Stimulated activated CD4-positive, alpha-beta T cell treated with anti-CD3 and anti-CD28 coated beads, Interleukin-4, amount 100 ng/mL, for 1 hour (primary cell): ENCODE results near the gene KRTAP20-4.

Experiments used
- DNase-seq: peaks from one replicate; pipeline ENCODE4 v3.0.0-alpha.2; 2020

KRTAP20-4 gene

DNA sequence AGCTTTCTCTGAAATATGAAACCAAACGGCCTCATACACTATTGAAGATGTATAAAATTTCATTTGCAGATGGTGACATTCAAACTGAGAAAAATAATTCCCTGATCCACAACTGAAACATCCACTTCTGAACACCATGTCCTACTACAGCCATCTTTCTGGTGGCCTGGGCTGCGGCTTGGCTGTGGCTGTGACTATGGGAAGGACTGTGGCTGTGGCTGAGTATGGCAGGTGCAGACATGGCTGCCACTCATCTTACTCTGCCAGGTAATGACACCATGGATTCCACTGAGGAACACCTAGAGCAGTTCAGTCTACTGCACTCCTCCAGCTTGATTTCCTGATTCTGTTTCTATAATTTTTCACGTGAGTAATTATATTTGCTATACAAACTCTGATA lies at the start of gene KRTAP20-4:
Gene KRTAP20-4, plus strand, starts transcription at position 106 of the 400 bp plus-strand sequence.
- DNase-seq: no peak

DNA sequence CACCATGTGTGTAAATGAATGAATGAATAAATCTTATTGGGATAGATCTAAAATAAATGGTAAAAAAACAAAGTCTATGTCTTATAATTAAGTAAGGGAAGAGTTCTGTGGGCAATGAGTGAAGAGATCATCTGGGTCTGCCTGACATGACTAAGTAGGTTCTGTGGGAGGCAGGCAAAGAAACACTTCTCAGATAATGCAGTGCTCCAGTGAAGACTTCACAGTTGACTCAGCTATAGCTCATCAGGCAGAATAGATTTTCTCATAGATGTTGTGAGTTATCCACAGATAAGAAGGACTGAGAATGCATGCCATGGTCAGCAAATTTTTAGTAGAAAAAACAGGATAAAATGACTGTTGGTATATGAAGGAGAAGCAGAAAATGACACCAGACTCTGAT lies 42.7 kb upstream of the KRTAP20-4 start:
- DNase-seq: no peak

DNA sequence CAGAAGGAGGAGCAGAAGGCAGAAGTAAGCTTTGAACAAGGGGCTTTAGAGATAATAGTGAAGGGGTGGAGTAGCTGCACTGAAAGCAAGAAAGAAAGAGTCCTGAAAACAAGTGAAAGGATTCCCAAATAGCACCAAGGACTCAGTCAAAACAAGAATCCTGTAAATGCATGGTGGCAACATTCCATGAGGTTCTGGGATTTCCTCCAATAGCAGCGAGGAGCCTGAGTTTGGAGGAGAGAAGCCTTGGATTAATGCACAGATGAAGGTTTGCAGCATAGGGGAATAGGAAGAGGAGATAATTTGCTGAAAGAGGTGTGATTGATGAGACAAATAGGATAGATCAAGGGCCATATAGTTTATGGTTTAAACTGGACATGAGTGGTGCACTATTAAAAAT lies 41.1 kb upstream of the KRTAP20-4 start:
- DNase-seq: no peak

DNA sequence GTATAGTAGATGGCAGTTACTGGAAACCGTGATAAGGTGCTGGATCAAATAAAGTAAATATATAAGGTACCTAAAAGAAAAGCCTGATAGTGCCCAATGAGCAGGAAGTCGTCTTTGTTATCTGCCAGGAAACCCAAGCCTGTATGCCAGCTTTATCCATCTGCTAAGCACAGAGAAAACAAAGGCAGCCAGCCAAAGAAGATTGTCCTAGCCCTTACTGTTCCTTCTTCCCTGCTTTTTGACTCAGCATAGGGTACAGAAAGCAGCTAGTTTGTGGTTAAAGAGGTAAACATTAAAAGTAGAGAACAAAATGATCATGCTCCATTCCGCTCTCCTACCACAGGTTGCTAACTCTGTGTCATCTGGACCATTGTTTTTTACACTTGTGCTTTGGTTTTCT lies 40.3 kb upstream of the KRTAP20-4 start:
- no peak for DNase-seq

DNA sequence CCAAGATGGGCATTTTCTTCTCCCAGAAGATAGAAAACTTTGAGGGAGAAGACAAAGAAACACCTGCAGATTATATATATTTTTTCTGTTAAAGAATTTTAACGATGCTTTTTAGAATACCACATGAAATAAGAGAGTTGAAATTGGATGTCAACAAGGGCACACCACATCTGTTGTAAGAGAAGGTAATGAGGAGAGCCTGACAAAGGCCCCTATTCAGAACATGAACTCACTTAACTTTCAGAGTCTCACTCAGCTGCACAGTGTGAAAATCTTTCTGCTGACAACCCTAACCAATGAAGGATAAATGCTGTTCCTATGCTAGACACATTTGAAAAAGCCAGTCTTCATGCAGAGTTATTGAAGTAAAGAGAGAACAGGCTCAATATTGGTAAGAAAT lies 37.6 kb upstream of the KRTAP20-4 start:
- DNase-seq: no peak

DNA sequence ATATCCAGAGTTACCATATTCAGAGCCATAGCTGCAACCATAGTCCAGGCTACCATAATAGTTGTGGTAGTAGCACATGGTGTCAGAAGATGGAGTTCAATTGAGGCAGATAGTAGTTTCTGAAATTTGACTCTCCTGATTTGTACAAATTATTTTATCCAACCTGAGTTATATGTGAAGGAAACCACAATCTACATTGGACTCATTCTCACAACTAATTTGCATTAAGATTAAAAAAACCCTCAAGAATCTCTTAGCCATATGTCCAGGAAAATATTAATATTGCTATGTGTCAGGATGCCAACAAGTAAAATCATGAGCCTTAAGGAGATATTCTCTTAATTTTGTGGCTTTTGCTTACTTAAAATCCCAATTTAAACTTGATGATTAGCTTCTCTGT lies 30.1 kb upstream of the KRTAP20-4 start, which contains the start of gene KRTAP22-2:
Gene KRTAP22-2, minus strand, starts transcription at position 101 of the 400 bp plus-strand sequence.
- no peak for DNase-seq

DNA sequence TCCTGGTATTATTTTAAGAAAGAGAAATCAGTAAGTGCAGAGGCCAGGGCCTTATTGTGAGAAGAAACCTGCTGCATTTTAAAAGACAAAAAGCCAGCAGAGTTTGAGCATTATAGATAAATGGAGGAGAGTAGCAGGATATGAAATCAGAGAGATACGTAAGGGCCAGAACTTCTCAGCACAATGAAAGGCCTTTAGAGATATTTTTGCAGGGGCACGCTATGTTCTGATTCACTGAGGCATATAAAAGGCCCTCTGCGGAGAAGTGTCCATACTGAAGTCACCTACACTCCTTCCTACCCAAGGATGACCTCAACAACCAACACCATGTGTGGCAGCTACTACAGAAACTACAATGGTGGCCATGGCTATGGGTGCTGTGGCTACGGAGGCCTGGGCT lies 28.3 kb upstream of the KRTAP20-4 start, which contains the start of gene KRTAP6-3:
Gene KRTAP6-3, plus strand, starts transcription at position 301 of the 400 bp plus-strand sequence. Its CDS starts 6 bp downstream, at position 307.
- DNase-seq: no peak

DNA sequence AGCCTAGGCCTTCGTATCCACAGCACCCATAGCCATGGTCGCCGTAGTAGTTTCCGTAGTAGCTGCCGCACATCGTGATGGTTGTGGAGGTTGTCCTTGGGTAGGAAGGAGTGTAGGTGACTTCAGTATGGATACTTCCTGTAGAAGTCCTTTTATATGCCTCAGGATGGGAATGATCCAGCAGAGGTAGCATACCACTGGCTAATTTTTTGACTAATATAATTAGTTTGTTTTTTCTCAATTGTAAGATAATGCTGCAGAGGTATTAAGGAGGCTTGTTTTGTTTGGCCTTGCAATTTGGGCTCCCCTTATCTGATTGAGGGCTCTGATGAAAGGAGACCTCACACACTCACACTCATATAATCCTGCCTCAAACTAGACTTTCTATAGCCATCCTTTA lies 21.6 kb upstream of the KRTAP20-4 start, which contains the start of gene KRTAP6-2:
Gene KRTAP6-2, minus strand, starts transcription at position 101 of the 400 bp plus-strand sequence. Its CDS starts 28 bp downstream, at position 73.
- no peak for DNase-seq

DNA sequence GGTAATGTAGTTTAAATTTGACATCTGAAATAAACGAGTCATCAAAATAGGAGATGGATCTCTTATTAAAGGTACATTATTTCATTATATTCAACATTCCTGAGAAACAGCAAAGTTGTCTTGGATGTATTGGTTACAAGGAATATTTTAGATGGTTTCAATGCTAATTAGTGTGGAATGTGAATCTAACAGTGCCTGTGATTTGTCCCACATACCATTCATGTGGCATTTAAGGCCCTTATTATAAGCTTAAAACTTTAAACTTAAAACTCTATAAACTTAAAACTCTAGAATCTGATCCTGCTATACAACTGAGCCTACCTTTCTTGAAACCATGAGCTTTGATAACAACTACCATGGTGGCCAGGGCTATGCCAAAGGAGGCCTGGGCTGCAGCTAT lies 19.6 kb upstream of the KRTAP20-4 start, which contains the start of gene KRTAP22-1:
Gene KRTAP22-1, plus strand, starts transcription at position 301 of the 400 bp plus-strand sequence.
- no peak for DNase-seq

DNA sequence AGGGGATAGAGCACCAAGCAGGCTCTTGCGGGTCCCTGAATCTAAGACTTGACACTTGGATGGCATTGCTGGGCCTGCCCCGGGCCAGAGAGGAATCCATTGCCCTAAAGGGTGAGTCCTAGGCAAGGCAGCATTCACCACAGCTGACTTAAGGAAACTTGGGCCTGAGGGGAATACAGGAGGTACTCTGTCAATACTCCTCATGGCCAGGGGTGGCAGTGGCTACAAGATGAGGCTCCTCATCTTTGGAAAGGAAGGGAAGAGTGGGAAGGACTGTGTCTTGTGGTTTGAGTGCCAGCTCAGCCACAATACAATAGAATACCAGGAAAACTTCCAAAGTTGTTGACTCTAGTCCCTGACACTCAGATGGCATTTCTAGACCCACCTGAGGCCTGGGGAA lies 14.5 kb upstream of the KRTAP20-4 start:
- no peak for DNase-seq

DNA sequence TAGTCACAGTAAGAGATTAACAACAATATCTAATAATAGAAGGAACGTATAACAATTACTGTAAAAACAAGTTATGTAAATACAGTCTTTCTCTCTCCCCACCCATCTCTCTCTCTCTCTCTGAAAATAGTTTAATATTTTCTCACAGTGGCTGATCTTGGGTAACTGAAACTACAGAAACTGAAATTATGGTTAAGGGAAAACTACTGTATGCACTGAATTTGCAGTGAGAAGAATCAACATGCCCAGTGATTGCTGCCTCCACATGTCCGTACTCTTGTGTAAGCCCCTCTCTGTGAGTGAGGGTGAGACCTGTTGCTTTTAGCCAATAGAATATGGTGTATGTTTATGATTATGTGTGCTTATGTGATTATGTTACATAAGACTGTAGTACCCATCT lies 8.3 kb upstream of the KRTAP20-4 start:
- no peak for DNase-seq

DNA sequence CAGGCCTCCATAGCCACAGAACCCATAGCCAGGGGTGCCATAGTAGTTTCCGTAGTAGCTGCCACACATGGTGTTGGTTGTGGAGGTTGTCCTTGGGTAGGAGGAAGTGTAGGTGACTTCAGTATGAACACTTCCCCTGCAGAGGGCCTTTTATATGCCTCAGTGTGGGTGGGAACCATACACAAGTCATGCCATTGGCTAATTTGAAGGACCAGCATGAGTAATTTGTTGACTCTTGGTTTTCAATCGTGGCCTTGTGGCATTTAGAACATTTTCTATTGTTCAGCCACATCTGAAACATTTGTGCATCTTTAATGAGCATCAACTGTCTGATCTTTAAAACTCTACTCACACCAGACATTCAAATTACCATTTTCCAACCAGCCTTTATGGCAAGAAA lies 6.6 kb upstream of the KRTAP20-4 start, which contains the start of gene KRTAP6-1:
Gene KRTAP6-1, minus strand, starts transcription at position 95 of the 400 bp plus-strand sequence. Its CDS starts 26 bp downstream, at position 69.
- no peak for DNase-seq

DNA sequence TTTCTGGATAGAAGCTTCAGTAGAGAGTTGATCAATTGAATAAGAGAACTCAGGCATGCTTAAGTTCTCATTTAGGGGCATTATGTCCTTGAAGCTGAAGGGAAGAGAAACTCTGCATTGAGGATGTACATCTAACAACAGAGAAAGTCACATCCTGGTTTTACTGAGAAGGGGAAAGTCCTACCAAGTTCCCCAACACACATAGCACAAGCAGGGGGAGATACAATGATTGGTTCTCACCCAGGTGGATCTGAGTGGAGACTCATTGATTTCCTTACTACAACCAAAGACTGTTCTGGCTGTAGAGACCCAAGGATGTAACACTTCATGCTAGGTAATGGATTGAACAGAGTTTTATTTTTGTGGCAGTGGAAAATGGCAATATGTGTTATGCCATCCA lies 5.2 kb upstream of the KRTAP20-4 start:
- DNase-seq: no peak

DNA sequence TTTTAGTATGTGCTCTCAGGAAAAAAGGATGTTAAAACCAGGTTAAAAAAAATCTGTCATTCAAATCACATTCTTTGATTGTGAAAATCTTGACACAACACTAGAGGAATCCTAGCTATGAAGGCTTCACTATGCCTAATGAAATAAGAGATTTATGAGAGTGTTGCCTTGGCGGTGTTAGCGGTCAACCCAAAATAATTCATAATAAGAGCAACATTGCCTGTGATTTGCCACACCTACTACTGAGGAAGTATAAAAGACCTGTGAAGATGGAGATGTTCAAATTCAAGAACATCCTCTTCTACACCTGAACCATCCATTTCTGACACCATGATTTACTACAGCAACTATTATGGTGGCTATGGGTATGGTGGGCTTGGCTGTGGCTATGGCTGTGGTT lies 4.3 kb upstream of the KRTAP20-4 start, which contains the start of gene KRTAP20-1:
Gene KRTAP20-1, plus strand, starts transcription at position 301 of the 400 bp plus-strand sequence. Its CDS starts 30 bp downstream, at position 331.
- DNase-seq: no peak

DNA sequence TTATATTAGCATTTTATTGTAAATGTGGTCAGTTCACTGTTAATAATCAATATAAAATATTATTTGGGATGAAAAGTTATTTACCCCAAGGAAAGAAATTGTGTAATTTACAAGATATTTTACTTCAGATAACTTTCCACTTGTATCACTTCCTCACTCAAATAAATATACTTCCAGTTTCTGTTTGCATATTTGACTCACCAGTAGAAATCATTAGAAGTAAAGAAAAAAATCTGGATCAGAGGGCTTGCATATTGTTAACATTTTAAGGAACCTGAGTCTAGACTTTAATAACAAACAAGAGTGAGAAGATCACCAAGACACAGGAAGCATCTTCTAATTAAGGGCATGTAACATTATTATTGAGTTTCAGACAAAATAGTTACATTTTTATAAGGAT lies 347 bp upstream of the KRTAP20-4 start:
- no peak for DNase-seq

DNA sequence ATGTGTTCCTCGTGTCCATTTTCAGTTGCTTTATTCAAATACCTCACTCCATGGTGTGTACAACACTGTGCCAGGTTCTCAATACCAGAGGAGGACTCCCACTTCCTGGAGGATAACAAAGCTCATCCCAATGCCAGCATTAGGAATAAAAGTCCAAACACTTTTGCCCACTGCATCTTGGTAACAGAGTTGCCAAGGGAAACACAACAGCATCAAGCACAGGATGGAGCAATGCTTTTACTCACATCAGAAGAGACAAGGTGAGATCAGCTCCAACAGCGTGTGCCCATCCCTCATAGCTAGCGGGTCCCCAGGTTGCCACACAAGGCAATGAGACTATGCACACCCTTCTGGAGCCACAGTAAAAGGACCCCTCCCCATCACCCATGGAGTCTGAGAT lies 2.9 kb downstream of the KRTAP20-4 start:
- DNase-seq: no peak

DNA sequence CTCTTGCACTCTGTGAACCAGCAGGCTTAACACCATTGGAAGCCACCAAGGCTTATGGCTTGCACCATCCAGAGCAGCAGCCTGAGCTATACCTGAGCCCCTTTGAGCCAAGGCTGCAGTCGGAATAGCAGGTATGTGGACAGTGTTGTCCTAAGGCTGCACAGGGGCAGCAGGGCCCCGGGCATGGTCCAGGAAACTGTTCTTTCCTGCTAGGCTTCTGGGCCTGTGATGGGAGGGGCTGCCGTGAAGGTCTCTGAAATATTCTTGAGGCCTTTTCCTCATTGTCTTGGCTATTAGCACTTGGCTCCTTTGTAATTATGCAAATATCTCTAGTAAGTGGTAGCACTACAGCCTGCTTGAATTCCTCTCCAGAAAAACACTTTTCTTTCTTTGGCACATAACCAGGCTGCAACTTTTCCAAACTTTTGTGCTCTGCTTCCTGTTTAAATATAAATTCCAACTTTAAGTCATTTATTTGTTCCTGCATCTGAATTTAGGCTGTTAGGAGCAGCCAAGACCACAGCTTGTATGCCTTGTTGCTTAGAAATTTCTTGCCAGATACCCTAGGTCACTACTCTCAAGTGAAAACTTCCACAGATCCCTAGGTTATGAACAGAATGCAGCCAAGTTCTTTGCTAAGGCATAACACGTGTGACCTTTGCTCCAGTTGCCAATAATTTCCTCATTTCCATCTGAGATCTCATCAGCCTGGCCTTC lies 5.2 kb downstream of the KRTAP20-4 start:
- DNase-seq: no peak

DNA sequence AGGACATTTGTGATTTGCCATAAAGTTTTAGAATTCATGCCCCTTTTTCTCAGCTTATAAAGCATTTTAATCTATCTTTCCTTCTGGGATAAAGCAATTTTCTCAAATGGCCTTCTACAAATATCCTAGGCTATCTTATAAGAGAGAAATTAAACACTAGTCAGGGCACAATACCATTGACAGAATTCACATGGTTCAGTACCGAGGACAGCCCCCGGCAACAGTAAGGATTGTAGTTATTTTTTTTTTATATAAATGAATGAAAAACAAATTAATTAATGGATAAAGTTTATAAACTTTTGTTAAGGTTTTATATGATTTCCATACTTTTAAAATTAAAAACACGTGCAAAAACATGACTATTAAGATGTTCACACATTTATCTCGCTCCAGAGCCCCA lies 7.7 kb downstream of the KRTAP20-4 start:
- no peak for DNase-seq

DNA sequence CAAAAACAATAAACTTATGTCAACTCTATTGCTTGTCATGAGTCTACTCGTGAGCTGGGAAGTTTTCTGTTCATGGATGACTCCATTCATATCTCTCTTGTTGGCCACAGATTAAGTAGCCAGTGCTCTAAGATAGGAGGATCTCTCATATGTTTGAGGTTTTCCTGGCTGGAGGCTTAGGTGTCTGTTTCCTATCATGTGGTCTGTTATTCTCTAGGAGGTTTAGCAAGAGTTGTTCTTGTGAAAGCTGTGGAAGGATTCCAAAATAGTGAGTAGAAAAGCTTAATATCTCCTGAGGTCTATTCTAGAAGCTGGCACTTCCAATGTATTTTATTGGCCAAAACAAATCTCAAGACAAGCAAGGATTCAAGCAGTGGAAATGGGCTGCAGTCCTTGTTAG lies 8.8 kb downstream of the KRTAP20-4 start:
- no peak for DNase-seq

DNA sequence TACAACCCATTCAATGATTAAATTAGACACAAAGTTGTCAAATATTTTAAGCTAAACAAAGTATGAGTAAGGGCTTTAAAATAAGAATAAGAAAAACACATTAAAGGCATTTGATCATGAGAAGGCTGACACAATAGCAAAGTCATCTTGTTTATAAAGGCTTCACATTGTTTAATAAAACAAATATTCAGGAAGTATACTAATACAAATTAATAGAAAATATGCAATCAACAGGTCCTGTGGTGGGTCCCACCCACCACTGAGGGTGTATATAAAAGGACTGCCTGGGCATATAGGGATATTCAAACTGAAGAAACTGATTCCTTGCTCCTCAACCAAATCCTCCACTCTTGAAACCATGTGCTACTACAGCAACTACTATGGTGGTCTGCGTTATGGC lies 14.5 kb downstream of the KRTAP20-4 start, which contains the start of gene KRTAP20-2:
Gene KRTAP20-2, plus strand, starts transcription at position 301 of the 400 bp plus-strand sequence. Its CDS starts 58 bp downstream, at position 359.
- DNase-seq: no peak

DNA sequence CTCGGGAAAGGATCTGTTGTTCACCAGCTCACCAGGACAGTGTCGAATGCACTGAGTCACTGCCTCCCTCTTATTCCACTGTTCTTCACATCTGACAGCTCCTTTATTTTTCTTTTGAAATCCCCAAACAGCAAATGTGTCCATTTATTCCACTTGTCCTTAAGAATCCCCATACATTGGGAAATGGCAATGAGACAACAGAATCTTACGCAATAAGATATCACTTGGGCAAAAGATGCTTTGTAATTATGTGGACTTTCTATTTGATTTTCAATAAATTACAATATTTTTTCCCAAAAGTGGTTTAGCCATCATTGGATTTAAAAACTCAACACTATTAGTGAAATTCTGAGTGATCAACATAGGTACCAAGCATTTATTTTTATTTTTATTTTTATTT lies 18.3 kb downstream of the KRTAP20-4 start:
- DNase-seq: no peak

DNA sequence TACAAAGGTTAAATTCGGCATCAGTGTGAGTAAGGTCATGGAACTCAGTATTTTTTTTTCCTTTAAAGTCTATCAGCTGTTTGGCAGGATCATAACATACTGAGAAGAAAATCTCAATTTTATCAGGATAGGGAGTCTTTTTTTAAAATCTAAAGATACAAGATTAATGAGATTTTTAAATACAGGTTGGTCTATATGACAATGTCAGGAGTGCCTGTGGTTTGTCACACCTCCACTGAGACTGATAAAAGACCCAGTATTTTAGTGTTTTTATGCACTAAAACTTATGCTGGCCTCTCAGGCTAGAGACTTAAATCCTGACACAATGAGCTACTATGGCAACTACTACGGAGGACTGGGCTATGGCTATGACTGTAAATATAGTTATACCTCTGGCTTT lies 22.1 kb downstream of the KRTAP20-4 start, which contains the start of gene KRTAP20-3:
Gene KRTAP20-3, plus strand, starts transcription at position 301 of the 400 bp plus-strand sequence.
- DNase-seq: no peak

DNA sequence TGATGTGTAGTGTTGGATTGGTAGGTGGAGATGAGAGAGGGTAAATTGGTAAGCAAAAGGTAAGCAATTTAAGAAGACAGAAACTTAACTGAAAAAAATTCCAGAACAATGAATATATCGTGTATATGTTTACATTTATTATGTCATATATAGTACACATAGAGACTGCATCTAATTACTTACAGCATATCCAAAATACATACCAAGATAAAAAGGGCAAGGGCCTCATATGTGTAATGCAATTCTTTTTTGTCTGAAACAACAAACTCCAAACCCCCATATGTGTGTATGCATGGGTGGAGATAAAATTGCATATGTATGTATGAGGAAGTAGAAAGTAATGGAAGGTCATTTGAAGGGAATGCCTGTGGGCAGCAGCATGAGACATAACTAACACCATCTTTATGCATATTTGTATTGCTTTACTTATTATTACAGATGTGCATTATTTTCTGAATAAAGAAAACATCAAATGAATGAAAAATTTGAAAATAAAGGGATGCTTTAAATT lies 26.5 kb downstream of the KRTAP20-4 start:
- no peak for DNase-seq

DNA sequence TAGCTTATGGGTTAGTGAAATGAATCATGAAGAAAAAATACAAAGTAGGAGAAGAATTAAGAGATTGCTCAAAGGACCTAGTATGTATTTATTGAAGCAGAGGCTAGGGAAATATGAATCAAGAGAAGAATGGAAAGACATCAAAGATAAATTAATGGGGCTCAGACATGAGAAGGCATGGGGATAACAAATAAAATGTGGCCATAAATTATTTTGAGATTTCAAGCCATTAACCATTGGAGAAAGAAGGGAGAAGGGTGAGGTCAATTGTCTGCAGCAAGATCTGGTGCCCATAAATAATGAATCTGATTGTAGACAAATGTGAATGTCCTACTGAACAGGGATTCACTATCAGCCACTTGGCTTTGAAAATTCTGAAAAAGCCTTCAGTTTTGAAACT lies 32.5 kb downstream of the KRTAP20-4 start:
- no peak for DNase-seq
